HG02623 (cell line): ENCODE data around the gene PGAM5.

Experiments
- ATAC-seq: cut with Tn5 transposase; IDR thresholded peaks from one replicate; pipeline ENCODE4 v1.9.1; 2021; ENCODE audit warnings: moderate library complexity; ENCODE audit not compliant: unreplicated experiment

Gene PGAM5

DNA sequence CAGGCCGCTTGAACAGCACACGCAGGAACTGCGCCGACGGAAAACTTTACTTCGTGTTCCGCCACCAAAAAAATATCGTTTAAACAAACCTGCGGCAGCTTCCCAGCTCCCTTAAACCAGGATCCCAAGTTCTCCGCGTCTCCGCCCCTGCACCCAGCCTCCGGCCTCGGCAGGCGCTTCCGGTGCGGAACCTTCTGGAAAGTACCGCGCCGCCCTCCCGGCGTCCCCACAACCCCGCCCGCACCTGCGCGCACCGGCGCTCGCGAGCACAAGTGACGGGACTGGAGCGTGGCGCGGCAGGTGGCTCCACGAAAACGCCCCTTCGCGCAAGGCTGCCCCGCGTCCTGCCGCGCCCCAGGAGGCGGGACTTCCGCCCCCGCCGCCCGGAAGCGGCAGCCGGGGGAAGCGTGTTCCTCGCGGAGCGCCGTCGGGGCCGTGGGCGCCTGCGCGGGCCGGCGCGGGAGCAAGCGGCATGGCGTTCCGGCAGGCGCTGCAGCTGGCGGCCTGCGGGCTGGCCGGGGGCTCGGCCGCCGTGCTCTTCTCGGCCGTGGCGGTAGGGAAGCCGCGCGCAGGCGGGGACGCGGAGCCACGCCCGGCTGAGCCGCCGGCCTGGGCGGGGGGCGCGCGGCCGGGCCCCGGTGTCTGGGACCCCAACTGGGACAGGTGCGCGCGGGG lies at the start of gene PGAM5:
Gene PGAM5, plus strand, starts transcription at position 438 of the 675 bp plus-strand sequence. Its CDS starts 35 bp downstream, at position 473.
- peak; percentile 78 for ATAC-seq

GRCh38 chr12:132660996-132661395 lies 49.6 kb upstream of the PGAM5 start:
- ATAC-seq: no peak

- ATAC-seq: no peak
Observed at GRCh38 chr12:132661972-132662371, 48.7 kb upstream of the PGAM5 start.

GRCh38 chr12:132662901-132663755 lies 47.5 kb upstream of the PGAM5 start:
- no peak for ATAC-seq

GRCh38 chr12:132664206-132665148 lies 46.2 kb upstream of the PGAM5 start:
- ATAC-seq: no peak

- ATAC-seq: no peak
Observed at GRCh38 chr12:132665149-132665491, 45.5 kb upstream of the PGAM5 start.

- ATAC-seq: no peak
Observed at GRCh38 chr12:132665794-132666193, 44.8 kb upstream of the PGAM5 start.

DNA sequence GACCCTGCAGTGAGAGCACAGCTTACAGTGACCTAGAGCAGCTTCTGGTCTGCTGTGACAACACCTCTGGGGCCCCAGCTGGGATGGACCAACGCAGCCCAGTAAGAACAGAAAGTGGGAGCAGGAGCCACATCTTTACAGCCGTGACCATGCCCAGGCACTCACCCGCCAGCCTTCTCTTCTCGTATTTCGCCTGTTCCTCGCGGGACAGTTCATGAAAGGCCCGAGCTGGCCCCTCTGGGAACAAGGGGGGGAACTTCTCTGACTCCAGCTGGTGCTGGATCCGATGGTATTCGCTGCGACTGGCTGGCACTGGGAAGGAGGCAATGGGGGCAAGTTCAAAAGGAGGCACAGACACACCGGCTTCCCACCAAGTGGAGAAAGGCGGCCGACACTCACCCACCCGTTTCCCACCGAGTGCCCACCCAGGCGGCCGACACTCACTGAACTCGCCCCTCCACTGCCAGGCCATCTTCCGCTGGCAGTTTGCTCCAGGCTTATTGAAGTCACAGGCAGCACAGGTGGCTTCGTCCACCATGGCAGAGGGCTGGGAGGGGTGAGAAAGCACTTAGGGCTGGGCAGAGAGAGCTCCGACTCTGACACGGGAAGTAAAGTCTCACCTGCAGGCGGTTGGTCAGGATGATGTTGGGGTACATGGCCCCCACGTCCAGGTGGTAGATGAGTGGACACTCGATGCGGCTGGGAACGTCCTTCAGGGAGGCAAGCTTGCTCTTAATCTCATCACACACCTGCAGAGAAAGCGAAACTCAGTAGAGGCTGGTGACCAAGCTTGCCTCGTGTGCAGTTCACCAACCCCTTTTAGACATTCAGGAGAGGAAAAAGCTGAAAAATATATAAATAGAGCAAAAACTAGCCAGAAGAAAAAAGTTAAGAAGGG lies 42.2 kb upstream of the PGAM5 start:
- ATAC-seq: no peak

DNA sequence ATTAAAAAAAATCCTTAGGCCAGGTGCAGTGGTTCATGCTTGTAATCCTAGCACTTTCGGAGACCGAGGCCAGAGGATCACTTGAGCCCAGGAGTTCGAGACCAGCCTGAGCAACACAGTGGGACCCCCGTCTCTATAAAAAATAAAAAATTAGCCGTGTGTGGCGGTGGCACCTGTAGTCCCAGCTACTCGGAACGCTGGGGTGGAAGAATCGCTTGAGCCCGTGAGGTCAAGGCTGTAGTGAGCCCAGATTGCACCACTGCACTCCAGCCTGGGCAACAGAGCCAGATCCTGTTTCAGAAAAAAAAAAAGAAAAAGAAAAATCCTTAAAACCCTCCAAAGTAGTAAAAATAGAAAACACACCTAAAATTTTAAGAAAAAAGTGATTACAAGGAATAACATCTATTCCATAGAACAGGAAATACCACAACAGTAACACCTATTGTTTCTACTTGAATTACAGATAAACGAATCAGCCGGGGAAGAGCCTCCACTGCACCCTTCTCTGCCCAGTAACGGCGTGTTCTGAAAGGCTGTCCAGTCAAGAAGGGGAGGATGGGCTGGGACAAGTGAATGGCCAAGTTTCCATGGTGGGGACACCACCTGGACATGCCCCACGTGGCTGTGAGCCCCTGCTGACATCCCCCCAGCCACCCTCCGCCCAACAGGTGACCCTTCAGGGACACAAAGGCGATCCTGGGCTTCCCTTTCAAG lies 41.3 kb upstream of the PGAM5 start:
- ATAC-seq: no peak

DNA sequence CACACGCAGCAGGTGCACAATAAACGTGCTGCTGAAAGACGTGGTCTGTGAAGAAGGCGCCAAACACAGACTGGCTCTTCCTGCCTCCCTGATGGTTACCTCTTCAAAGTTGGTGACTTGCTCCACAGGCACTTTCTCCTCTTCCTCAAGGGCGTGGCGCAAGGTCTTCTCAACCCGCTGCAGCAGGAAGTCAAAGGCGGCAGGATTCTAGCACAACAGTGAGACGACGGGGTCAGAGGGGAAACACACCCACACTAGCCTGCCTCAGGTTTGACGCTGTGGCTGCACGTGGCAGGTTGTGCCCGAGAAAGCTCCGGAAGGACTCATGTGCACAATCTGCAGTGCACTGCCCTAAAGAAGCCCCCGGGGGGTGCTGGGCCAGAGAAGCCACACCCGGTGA lies 38.5 kb upstream of the PGAM5 start:
- no peak for ATAC-seq

DNA sequence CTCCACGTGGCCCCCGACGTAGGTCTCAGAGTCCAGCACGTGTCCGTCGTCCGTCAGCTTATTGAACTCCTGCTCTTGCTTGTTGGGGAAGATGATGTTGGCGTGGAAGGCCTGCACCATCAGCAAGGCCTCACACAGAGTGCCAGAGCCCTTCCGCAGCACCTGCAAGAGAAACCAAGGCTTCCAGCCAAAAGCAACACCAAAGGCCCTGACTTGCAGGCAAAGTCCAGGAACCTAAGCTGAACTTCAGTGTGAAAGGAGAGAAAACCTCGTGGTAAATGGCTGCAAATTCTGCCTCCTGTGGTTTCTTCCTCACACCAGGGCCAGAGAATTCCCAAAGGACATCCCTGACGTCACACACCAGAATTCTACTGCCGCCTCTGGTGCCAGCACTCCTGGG lies 38.0 kb upstream of the PGAM5 start:
- no peak for ATAC-seq

DNA sequence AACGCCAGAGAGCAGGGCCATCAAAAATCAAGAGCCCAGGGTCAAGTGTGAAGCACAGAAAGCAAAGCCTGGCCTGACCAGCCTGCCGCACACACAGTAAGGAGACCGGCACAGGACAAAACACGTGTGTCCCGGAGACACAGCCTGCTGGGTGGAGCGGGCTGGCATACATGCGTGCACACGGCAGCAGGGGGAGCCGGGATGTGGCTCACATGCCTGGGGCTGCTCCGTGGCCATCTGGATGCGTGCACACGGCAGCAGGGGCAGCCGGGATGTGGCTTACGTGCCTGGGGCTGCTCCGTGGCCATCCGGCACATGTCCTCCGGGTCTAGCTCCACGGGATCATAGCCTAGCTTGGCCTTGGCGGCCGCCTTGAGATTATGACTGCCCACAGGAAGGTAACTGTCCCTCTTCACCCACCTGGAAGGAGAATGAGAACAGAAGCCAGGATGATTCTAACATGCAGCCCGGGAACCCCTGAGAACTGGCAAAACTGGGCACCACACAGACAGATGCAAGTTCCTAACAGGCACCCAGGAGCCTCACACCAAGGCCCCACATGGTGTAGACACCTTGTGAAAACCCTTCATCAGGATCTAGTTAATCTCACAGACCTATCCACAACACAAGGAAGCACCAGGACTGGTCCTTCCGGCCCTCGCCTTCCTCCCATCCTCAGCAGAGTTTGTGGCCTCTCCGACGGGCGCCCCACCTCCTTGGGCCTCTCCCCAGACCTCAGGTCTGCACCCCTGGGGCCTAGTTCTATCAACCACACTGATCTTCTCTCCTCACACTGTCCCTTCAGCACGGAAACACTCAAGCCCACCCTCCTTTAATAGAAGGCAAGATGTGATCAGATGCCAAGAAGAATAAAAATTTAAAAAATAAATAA lies 37.1 kb upstream of the PGAM5 start:
- ATAC-seq: no peak

GRCh38 chr12:132674561-132674960 lies 36.1 kb upstream of the PGAM5 start:
- no peak for ATAC-seq

- ATAC-seq: no peak
Observed at GRCh38 chr12:132675757-132676432, 34.7 kb upstream of the PGAM5 start.

- no peak for ATAC-seq
Observed at GRCh38 chr12:132677492-132677891, 33.1 kb upstream of the PGAM5 start.

DNA sequence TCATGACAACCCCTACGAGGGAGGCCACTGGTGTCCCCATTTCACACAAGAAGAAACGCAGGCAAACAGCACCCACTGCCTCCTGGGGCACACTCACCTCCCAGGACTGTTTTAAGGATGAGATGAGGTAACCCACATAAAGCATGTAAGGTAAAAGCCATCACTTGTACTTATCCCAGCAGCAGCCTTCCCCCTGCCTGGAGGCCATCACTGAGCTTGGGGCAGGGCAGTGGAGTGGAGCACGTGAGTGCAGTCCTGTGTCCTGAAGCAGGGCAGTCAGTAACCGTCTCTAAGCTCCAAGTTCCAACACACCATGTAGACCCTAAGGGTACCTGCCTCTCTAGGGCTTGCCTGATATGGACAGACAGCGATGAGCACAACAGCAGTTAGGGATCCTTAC lies 25.2 kb upstream of the PGAM5 start:
- no peak for ATAC-seq

DNA sequence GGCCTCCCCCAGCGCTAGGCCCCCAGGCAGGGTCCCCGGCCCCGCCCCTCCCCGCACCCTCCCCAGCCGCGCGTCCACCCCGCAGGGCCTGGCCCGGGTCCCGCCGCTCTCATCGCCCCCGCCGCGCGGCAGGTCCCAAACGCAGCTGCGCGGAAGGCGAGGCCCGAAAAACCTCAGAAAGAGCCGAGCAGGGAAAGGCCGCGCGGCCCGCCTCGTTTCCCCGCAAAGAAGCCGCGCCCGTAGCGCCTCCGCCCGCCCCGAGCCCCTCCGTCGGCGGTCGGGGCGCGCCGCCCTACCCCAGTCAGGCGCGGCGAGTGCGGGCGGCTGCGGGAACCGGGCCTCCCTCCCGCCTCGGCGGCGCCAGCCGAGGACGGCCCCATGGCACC lies 23.8 kb upstream of the PGAM5 start:
- ATAC-seq: peak; percentile 10
